Stimulated activated naive CD4-positive, alpha-beta T cell (primary cell): ENCODE data around the gene LDB2.

ENCODE experiments used
- DNase-seq, 6 experiments: peaks; one replicate each; lab custom pipeline; 2025; lab: John Stamatoyannopoulos, UW

LDB2 gene

GRCh38 chr4:16802044-16802443, 96.4 kb downstream of the LDB2 start:
- no peak for DNase-seq

- DNase-seq: no peak
These were observed 97.1 kb downstream of the LDB2 start for GRCh38 chr4:16801356-16801755.

- DNase-seq: peak in 2 of 6 experiments; percentile 5 to 12
These were observed 103.5 kb downstream of the LDB2 start for GRCh38 chr4:16794816-16795445.

- no peak for DNase-seq
These were observed 107.0 kb downstream of the LDB2 start for GRCh38 chr4:16791460-16791859.

GRCh38 chr4:16790508-16790907, 107.9 kb downstream of the LDB2 start:
- DNase-seq: no peak

DNA sequence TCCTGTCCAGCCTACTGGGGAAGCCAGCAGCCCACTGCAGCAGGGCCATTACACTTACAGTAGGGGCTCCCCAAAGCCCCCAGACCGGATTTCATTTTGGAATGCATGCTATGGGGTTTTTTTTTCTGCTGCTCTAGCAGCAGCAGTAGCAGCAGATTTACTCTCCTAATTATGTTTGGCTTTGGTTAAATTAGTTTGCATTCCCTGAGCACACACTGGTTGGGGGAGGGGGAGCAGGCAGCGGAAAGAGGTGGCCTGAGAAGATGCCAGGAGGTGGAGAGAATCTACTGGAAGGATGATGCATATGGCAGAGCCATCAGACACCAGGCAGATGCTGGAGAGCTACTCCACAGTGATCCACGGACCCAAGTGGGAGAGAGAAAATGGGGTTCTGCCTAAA, 109.6 kb downstream of the LDB2 start:
- DNase-seq: no peak

DNA sequence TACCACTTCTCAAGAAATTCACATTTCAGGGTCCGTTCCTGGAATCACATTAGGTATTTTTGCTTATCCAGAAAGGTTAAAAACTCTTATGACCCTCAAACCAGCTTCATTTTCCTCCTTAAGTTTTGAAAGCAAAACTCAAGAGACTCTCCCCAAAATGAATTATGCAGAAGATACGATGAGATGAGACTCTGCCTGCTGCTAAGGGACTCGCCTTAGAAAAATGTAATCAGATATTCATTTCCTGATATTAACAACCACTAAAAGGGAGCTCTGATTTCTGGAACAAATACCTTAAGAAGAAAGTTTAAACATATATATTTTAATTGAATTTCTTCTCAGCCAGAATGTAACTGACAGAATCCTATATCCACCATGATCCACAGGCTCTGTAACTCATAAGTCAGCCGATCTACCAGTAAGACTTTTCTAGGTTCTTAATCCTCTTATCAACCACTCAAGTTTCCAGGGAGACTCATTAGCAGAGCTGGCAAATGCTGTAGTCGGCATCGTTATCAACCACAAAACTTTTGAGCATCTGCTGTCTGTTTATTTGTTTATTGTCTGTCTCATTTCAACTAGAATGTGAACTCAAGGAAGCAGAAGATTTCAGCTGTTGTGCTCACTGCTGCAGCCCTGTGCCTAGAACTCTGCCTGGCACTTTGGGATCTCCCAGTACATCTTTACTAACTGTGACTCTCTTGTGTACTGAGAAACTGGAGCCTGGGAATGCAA, 112.5 kb downstream of the LDB2 start:
- no peak for DNase-seq

- no peak for DNase-seq
These were observed 115.3 kb downstream of the LDB2 start for GRCh38 chr4:16783119-16783518.

- DNase-seq: no peak
These were observed 119.3 kb downstream of the LDB2 start for GRCh38 chr4:16779028-16779675.

GRCh38 chr4:16777726-16778125, 120.7 kb downstream of the LDB2 start:
- no peak for DNase-seq

DNA sequence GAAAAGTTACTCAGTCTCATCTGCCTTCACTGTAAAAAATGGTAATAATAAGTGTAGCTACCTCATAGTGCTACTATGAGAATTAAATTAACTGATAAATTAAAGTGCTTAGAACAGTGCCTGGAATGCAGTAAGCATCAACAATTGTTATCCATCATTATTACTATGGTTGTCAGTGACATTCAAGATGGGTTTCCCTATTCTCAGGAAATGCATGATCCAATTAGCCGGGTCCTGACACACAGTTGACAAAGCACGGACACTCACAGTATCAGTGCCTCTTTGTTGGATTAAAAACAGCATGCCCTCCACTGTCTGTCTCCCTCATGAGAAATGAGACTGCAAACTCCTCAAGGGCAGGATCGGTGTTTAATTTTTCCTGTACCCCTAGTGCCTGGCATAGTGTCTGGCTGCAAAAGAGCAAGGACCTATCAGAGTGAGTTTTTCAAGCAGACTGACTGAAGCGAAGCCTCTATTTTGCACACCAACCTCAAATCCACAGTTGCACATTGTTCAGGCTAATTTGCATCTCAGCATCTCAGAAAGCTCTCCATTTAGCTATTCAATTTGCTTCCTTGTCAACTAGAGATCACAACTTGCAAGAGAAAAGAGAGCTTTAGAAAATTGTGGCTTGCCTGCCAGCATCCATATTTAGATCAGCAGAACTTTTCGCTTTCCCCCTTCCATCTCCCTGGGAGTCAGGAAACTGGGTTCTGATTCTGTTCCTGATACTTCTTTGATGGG, 122.9 kb downstream of the LDB2 start:
- no peak for DNase-seq

GRCh38 chr4:16772366-16772850, 126.0 kb downstream of the LDB2 start:
- no peak for DNase-seq

GRCh38 chr4:16770710-16771285, 127.6 kb downstream of the LDB2 start:
- no peak for DNase-seq

GRCh38 chr4:16767861-16768260, 130.6 kb downstream of the LDB2 start:
- no peak for DNase-seq

GRCh38 chr4:16767251-16767650, 131.2 kb downstream of the LDB2 start:
- DNase-seq: no peak

DNA sequence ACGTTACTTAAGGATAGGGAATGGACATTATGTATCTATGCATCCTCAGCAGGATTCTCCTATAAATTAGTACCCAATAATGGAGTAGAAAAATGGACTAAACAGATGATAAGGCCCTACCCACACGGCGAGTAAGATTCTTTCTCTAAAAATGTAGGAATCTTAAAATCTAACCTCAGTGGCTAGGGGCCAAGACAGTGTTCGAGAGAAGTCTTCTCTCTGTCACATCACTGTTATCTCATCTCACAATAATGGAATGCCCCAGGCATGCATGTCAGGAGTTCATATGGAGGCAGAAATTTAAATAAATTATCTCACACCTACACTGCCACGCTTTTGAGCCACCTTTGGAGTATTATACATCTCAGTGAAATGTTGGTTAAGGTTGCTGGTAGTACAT, 132.9 kb downstream of the LDB2 start:
- no peak for DNase-seq

GRCh38 chr4:16764622-16765021, 133.8 kb downstream of the LDB2 start:
- no peak for DNase-seq

GRCh38 chr4:16760617-16761363, 137.7 kb downstream of the LDB2 start:
- DNase-seq: no peak

DNA sequence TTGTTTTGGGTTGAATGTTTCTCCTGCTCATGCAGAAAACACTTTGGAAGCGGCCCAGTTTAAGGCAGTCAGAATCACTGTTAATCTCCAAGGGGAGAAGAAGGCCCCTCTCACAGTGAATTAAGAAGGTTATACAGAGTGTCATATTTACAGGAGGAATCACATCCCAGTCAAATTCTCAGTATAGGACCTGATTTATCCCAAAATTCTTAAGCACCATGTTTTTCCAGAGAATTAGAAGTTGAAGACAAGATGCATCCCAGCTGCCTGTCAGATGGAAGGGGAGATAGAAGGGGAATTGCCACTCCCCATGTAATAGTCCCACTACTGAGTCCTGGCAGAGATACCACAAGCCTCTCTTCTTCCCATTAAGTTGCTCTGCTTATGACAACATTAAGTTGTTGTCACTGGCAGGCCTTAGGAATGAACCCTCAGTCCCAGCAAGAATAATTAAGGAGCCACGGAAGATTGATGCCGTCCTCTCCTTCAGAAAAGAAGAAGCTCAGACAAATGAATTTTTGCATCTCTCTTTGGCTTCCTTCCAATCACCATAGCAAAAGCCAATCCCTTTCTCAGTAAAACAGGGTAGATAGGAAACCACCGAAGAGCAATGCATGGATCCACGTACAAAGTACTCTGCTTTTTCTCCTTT, 138.4 kb downstream of the LDB2 start:
- DNase-seq: no peak

DNA sequence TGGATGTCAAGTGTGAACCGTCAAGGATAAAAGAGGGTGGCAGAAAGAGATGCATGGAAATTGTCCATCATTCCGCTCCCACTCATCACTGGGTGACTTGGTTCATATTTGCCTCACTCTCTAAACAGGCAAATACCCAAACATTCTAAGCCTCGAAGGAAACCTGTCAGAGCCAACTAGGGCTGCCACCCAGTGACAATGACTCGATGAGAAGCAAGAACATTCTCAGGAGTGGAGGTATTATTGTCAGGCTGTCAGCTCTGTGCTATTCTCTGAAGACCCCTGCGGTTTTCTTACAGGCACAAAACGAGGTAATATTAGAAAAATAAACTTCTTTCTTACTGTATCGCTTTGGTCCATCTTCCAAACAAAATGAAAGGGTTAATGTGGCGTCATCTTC, 139.6 kb downstream of the LDB2 start:
- no peak for DNase-seq

DNA sequence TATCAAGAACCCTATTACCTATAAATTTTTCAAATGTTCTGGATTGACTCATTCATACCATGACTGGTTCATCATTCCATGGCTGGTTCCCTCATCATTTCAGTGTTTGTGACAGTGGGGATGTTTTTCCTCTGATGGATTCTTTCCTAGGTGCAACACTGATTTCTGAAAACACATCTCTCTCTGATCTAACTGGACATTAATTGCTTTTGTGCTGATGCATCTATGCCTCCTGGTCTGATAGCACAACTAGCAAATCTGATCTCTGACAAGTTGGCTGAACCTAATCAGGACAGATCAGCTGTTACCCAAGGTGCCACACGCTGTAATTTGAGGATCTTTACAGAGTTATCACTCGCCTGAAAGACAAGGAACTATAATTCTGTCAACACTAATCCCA, 140.2 kb downstream of the LDB2 start:
- no peak for DNase-seq
